Neuronal stem cell (in vitro differentiated cells): ENCODE measurements around the gene ZSCAN12.

Experiments
- DNase-seq: peaks from one replicate; pipeline ENCODE4 v3.0.0-alpha.2; 2013; ENCODE audit warnings: low spot score
- H2AFZ ChIP-seq: one replicate; pipeline ENCODE4 v1.6.1; 2013; ENCODE audit warnings: mild to moderate bottlenecking, low read length, inconsistent platforms
- H2AK5ac ChIP-seq: 2 replicates; pipeline ENCODE4 v1.6.1; 2013; ENCODE audit warnings: low read depth, mild to moderate bottlenecking, inconsistent platforms, low read length, moderate library complexity, mixed read lengths
- H2BK120ac ChIP-seq: 2 replicates; pipeline ENCODE4 v1.6.1; 2013; ENCODE audit warnings: low read depth, mild to moderate bottlenecking, inconsistent platforms, low read length, moderate library complexity, mixed read lengths
- H2BK12ac ChIP-seq: one replicate; pipeline ENCODE4 v1.6.1; 2013; ENCODE audit warnings: low read length, inconsistent platforms
- H2BK15ac ChIP-seq: 2 replicates; pipeline ENCODE4 v1.6.1; 2013; ENCODE audit warnings: mild to moderate bottlenecking, low read length, inconsistent platforms, mixed read lengths
- H2BK5ac ChIP-seq: one replicate; pipeline ENCODE4 v1.6.1; 2013; ENCODE audit warnings: inconsistent platforms, mild to moderate bottlenecking, low read length, moderate library complexity
- H3K14ac ChIP-seq: one replicate; pipeline ENCODE4 v1.6.1; 2013; ENCODE audit warnings: low read length, inconsistent platforms
- H3K18ac ChIP-seq: 2 replicates; pipeline ENCODE4 v1.6.1; 2013; ENCODE audit warnings: low read length, inconsistent platforms
- H3K23ac ChIP-seq: 2 replicates; pipeline ENCODE4 v1.6.1; 2013; ENCODE audit warnings: low read depth, mild to moderate bottlenecking, mixed read lengths, low read length, inconsistent platforms; ENCODE audit not compliant: poor library complexity
- H3K27ac ChIP-seq: replicated peaks from 3 replicates; pipeline ENCODE4 v1.5.1; 2013; ENCODE audit warnings: low read length, inconsistent platforms
- H3K27me3 ChIP-seq, 3 experiments: 2 replicates each; pipeline ENCODE4 v1.6.1; 2013; ENCODE audit warnings: low read length in 3 of 3, mild to moderate bottlenecking in 2 of 3, inconsistent platforms in 1 of 3, low read depth in 1 of 3, mixed read lengths in 1 of 3, moderate library complexity in 1 of 3; ENCODE audit not compliant: control insufficient read depth in 3 of 3, insufficient read depth in 3 of 3
- H3K36me3 ChIP-seq, 2 donors: replicated peaks in 1 of 2; 2 replicates each; pipeline ENCODE4 v1.6.1; 2013; ENCODE audit warnings: low read length in 2 of 2; ENCODE audit not compliant: control insufficient read depth in 2 of 2, insufficient read depth in 2 of 2
- H3K4ac ChIP-seq: 2 replicates; pipeline ENCODE4 v1.6.1; 2013; ENCODE audit warnings: inconsistent platforms, mild to moderate bottlenecking, low read length, moderate library complexity
- H3K4me1 ChIP-seq, 2 donors: 1 replicate in 1 of 2; 2 replicates in 1 of 2; pipeline ENCODE4 v1.6.1; 2013; ENCODE audit warnings: low read length in 2 of 2, low read depth in 1 of 2; ENCODE audit not compliant: control insufficient read depth in 2 of 2, insufficient read depth in 1 of 2
- H3K4me2 ChIP-seq: one replicate; pipeline ENCODE4 v1.6.1; 2013; ENCODE audit warnings: mild to moderate bottlenecking, low read length, inconsistent platforms; ENCODE audit not compliant: insufficient read depth, poor library complexity, severe bottlenecking
- H3K4me3 ChIP-seq, 2 donors: 2 replicates each; pipeline ENCODE4 v1.5.1; 2013; ENCODE audit warnings: low read length in 2 of 2, mild to moderate bottlenecking in 2 of 2, inconsistent platforms in 1 of 2, moderate library complexity in 1 of 2
- H3K79me1 ChIP-seq: one replicate; pipeline ENCODE4 v1.6.1; 2013; ENCODE audit warnings: low read depth, mild to moderate bottlenecking, inconsistent platforms, low read length, moderate library complexity
- H3K9ac ChIP-seq: one replicate; pipeline ENCODE4 v1.6.1; 2013; ENCODE audit warnings: mild to moderate bottlenecking, low read depth, low read length, inconsistent platforms; ENCODE audit not compliant: poor library complexity
- H3K9me3 ChIP-seq, 2 donors: replicated peaks in 1 of 2; 2 replicates each; pipeline versions ENCODE3 to v1.6.1; 2013; ENCODE audit warnings: low read length in 2 of 2, mild to moderate bottlenecking in 2 of 2, inconsistent platforms in 1 of 2, low read depth in 1 of 2, mixed read lengths in 1 of 2, moderate library complexity in 1 of 2; ENCODE audit not compliant: control insufficient read depth in 2 of 2, insufficient read depth in 1 of 2
- H4K8ac ChIP-seq: one replicate; pipeline ENCODE4 v1.6.1; 2013; ENCODE audit warnings: low read depth, mild to moderate bottlenecking, inconsistent platforms, low read length, moderate library complexity
- H4K91ac ChIP-seq: one replicate; pipeline ENCODE4 v1.6.1; 2013; ENCODE audit warnings: low read length, low read depth, mild to moderate bottlenecking, inconsistent platforms; ENCODE audit not compliant: poor library complexity
- WGBS, 2 donors: extraction: QIAGEN DNeasy Blood & Tissue Kit; methylation state at CpG; one replicate each; pipeline ENCODE4 v1.1.7; 2013; ENCODE audit warnings: missing lambda C conversion rate in 2 of 2, mixed read lengths in 1 of 2; ENCODE audit not compliant: insufficient read length in 2 of 2, insufficient replicate concordance in 1 of 2; ENCODE audit errors: extremely low coverage in 2 of 2; 5-methylcytosine and 5-hydroxymethylcytosine counted together

ZSCAN12 gene

DNA sequence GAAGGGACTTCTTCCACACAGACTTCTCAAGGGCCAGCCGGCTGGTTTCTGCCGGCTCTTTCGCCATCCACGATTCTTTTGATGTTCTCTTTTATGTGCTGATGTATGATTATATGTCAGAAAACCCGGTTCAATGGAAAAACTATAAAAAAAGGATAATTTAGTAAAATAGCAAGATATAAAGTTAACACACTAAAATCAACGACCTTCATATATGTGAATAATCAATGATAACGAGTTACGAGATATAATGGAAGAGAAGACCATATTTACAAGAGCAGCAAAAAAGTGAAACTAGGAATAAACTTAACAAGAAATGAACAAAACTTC is 540 bp upstream of the ZSCAN12 start:
- peak overlapping the region; percentile 78 for H3K27ac ChIP-seq
- peak overlapping the region; percentile 46 for H3K4me2 ChIP-seq
- H2BK15ac ChIP-seq, result no peak overlapping the region
- no peak overlapping the region for H2BK12ac ChIP-seq
- H3K9ac ChIP-seq, result no peak overlapping the region
- H3K4me3 ChIP-seq, result peak overlapping the region; percentile 88 to 92
- peaks cover 0 to 4% (median 0%) of the 10 kb centered on the region in 3 experiments for H3K27me3 ChIP-seq
- peak overlapping the region; percentile 95 for H3K18ac ChIP-seq
- no peak overlapping the region for H3K23ac ChIP-seq
- peaks cover 0 to 6% of the 10 kb centered on the region in 2 donors for H3K4me1 ChIP-seq
- no peak overlapping the region for H4K91ac ChIP-seq
- no peak overlapping the region for H2BK120ac ChIP-seq
- H4K8ac ChIP-seq, result no peak overlapping the region
- peak overlapping the region; percentile 56 for H2BK5ac ChIP-seq
- H3K14ac ChIP-seq, result no peak overlapping the region
- peaks cover 4% of the 10 kb centered on the region for H3K79me1 ChIP-seq
- no peaks in the 10 kb centered on the region for H3K9me3 ChIP-seq
- peak overlapping the region; percentile 94 for H2AFZ ChIP-seq
- H2AK5ac ChIP-seq, result no peak overlapping the region
- peaks cover 8 to 34% of the 10 kb centered on the region in 2 donors for H3K36me3 ChIP-seq
- no CpG with 5 or more reads among the region's 8 CpGs for WGBS, 2 donors
- no peak overlapping the region for H3K4ac ChIP-seq
- DNase-seq, result no peak

DNA sequence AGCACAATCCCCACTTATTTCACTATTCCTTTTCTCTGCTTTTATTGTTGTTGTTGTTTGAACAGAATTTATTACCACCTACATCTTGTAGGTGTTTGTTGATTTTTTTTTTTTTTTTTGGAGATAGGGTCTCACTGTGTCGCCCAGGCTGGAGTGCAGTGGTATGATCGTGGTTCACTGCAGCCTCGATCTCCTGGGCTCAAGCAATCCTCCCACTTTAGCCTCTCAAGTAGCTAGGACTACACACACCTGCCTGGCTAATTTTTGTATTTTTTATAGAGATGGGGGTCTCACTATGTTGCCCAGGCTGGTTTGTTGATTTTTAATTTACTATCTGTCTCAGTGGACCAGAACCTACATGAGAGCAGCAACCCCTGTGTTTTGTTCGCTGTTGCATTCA is 3.6 kb downstream of the ZSCAN12 start:
- no peak overlapping the region for H2BK5ac ChIP-seq
- H3K9me3 ChIP-seq, result peaks cover 0 to 16% of the 10 kb centered on the region in 2 donors
- H3K4ac ChIP-seq, result no peak overlapping the region
- no peak for DNase-seq
- H3K36me3 ChIP-seq, result peaks cover 18 to 75% of the 10 kb centered on the region in 2 donors
- no peak overlapping the region for H2BK12ac ChIP-seq
- H4K8ac ChIP-seq, result no peak overlapping the region
- peaks cover 4% of the 10 kb centered on the region for H3K79me1 ChIP-seq
- H3K27ac ChIP-seq, result no peak overlapping the region
- no peak overlapping the region for H3K4me2 ChIP-seq
- no peaks in the 10 kb centered on the region for H3K27me3 ChIP-seq
- no peak overlapping the region for H3K18ac ChIP-seq
- H3K14ac ChIP-seq, result no peak overlapping the region
- no CpG with 5 or more reads among the region's 4 CpGs for WGBS, 2 donors
- no peak overlapping the region for H2AFZ ChIP-seq
- no peak overlapping the region for H2AK5ac ChIP-seq
- H3K9ac ChIP-seq, result no peak overlapping the region
- H3K23ac ChIP-seq, result no peak overlapping the region
- no peak overlapping the region for H3K4me3 ChIP-seq
- no peak overlapping the region for H4K91ac ChIP-seq
- H3K4me1 ChIP-seq, result peaks cover 0 to 6% of the 10 kb centered on the region in 2 donors
- H2BK120ac ChIP-seq, result no peak overlapping the region
- H2BK15ac ChIP-seq, result no peak overlapping the region

DNA sequence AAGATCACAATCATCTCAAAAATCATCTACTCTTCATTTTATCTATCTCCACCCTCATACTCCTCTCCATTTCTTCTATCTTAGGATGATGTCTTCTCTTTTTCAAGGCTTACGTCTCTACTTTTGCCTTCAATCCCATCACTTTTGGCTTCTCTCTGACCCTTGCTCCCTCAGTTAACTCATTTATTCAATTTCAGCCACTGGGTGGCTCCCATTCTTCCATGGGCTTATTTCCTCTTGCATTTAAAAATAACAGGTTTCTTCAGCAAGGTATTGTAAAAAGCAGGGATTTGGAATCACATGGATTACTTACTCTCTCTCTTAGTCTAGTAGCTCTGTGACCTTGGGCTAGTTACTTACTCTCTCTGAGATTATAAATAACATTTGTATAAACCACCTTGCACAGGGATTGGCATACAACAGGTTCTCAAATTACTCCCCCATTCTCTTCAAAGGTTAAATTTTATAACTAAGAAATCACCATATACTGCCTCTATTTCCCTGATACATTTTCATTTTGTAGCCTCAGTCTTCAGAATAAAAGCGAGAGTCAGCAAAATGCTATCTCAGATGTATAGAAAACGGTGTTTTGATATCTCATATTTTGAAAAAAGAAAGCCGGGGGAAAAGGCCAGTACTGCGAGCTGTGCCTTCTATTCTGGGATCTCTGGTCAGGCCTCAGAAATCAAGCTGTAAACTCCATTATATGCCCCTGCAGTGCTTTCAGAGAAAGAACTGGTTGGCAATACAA is 5.5 kb downstream of the ZSCAN12 start:
- Histone ChIP-seq H3K23ac (no peak overlapping the region), H2BK12ac (no peak overlapping the region), H3K9ac (no peak overlapping the region), H4K91ac (no peak overlapping the region), H3K18ac (no peak overlapping the region), H3K14ac (no peak overlapping the region), H4K8ac (no peak overlapping the region), H2BK15ac (no peak overlapping the region), H3K4me1 (peaks cover 0 to 6% of the 10 kb centered on the region in 2 donors), H2BK120ac (no peak overlapping the region), H3K36me3 (peaks cover 33 to 93% of the 10 kb centered on the region in 2 donors), H2BK5ac (no peak overlapping the region), H3K9me3 (peaks cover 0 to 28% of the 10 kb centered on the region in 2 donors), H3K4ac (no peak overlapping the region), H3K27ac (no peak overlapping the region), H3K27me3 (no peaks in the 10 kb centered on the region), H2AK5ac (no peak overlapping the region), H3K79me1 (peaks cover under 1% of the 10 kb centered on the region), H3K4me2 (no peak overlapping the region), H2AFZ (no peak overlapping the region), H3K4me3 (no peak overlapping the region)
- WGBS, 2 donors, result no CpG with 5 or more reads among the region's 5 CpGs
- DNase-seq, result no peak

DNA sequence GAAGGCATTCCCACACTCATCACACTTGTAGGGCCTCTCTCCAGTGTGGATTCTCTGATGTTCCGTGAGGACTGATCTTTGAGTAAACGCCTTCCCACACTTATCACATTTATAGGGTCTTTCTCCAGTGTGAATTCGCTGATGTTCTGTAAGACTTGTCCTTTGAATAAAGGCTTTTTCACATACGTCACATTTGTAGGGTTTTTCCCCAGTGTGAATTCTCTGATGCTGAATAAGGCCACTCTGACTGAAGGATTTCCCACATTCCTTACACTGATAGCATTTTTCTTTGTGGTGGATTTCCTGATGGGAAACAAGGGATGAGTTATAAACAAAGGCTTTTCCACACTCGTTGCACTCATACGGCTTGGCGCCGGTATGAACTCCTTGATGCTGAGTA is 8.9 kb downstream of the ZSCAN12 start:
- H2BK5ac ChIP-seq, result no peak overlapping the region
- H2AFZ ChIP-seq, result no peak overlapping the region
- H3K18ac ChIP-seq, result no peak overlapping the region
- H4K8ac ChIP-seq, result no peak overlapping the region
- DNase-seq, result no peak
- no peak overlapping the region for H2BK12ac ChIP-seq
- no peak overlapping the region for H4K91ac ChIP-seq
- no peak overlapping the region for H3K9ac ChIP-seq
- H3K27ac ChIP-seq, result no peak overlapping the region
- WGBS, 2 donors, result no CpG with 5 or more reads among the region's 8 CpGs
- no peak overlapping the region for H3K4me3 ChIP-seq
- peaks cover 34 to 100% of the 10 kb centered on the region in 2 donors for H3K36me3 ChIP-seq
- no peak overlapping the region for H3K4ac ChIP-seq
- H2BK120ac ChIP-seq, result no peak overlapping the region
- no peak overlapping the region for H2AK5ac ChIP-seq
- no peaks in the 10 kb centered on the region for H3K27me3 ChIP-seq
- H3K9me3 ChIP-seq, result peaks cover 0 to 28% of the 10 kb centered on the region in 2 donors
- H2BK15ac ChIP-seq, result no peak overlapping the region
- no peak overlapping the region for H3K4me2 ChIP-seq
- no peaks in the 10 kb centered on the region for H3K4me1 ChIP-seq
- H3K23ac ChIP-seq, result no peak overlapping the region
- no peaks in the 10 kb centered on the region for H3K79me1 ChIP-seq
- H3K14ac ChIP-seq, result no peak overlapping the region
